Activated CD4-positive, alpha-beta T cell treated with anti-CD3 and anti-CD28 coated beads, Interleukin-2, amount 10 ng/mL, durations not matched to agents 24 days and 14 days (primary cell): ENCODE measurements around the gene DHRS9. TPM values are rescaled to one million over a fixed set of nuclear protein-coding genes. Genes with fewer than 3 reads are reported as not detected.
A peak's percentile ranks its signal among the peaks of the same experiment; 100 is the strongest.

ENCODE experiments used
- DNase-seq: peaks from one replicate; pipeline ENCODE4 v3.0.0; 2022
- H3K27ac Mint-ChIP-seq: one replicate; pipeline ENCODE4 v1.8.0; 2022; ENCODE audit warnings: mild to moderate bottlenecking, mixed read lengths
- H3K27me3 Mint-ChIP-seq: one replicate; pipeline ENCODE4 v1.8.0; 2022; ENCODE audit warnings: mixed read lengths
- H3K36me3 Mint-ChIP-seq: one replicate; pipeline ENCODE4 v1.8.0; 2022; ENCODE audit warnings: low read depth, mild to moderate bottlenecking, mixed read lengths
- H3K4me1 Mint-ChIP-seq: one replicate; pipeline ENCODE4 v1.8.0; 2021; ENCODE audit warnings: mixed read lengths
- H3K4me3 Mint-ChIP-seq: one replicate; pipeline ENCODE4 v1.8.0; 2022; ENCODE audit warnings: mild to moderate bottlenecking, moderate library complexity, mixed read lengths
- H3K9me3 Mint-ChIP-seq: one replicate; pipeline ENCODE4 v1.8.0; 2021; ENCODE audit warnings: mixed read lengths
- intact Hi-C: fragments of 100-400 bp; cut with micrococcal nuclease; formaldehyde crosslinking; loops from one replicate; pipeline ENCODE4 v1.15.1; 2023
- total RNA-seq: library from RNA; stranded (reverse); gene quantifications from 2 replicates; pipeline ENCODE4 v1.2.3, GENCODE V29; 2022

DHRS9 gene
- total RNA-seq, 1 donor from 2014 or later, result 4.5 TPM

GRCh38 chr2:169139993-169140767 is 70.8 kb downstream of the DHRS9 start:
- Mint-ChIP-seq H3K9me3 (no peaks in the 10 kb centered on the region), H3K27ac (no peak overlapping the region), H3K27me3 (peaks cover 2% of the 10 kb centered on the region), H3K4me1 (no peaks in the 10 kb centered on the region), H3K36me3 (no peaks in the 10 kb centered on the region), H3K4me3 (no peak overlapping the region)
- no peak for DNase-seq
- intact Hi-C loops, result no loop called here

GRCh38 chr2:169141713-169142352 is 72.5 kb downstream of the DHRS9 start:
- Mint-ChIP-seq H3K27me3 (peaks cover 2% of the 10 kb centered on the region), H3K27ac (no peak overlapping the region), H3K4me3 (no peak overlapping the region), H3K36me3 (no peaks in the 10 kb centered on the region), H3K9me3 (no peaks in the 10 kb centered on the region), H3K4me1 (no peaks in the 10 kb centered on the region)
- intact Hi-C loops, result loop anchor here (1.0 kb wide), 2 partner anchors 32 to 181 kb away; no protein-coding TSS in a partner anchor
- DNase-seq, result peak; percentile 88

- Mint-ChIP-seq H3K27ac (no peak overlapping the region), H3K36me3 (no peaks in the 10 kb centered on the region), H3K9me3 (no peaks in the 10 kb centered on the region), H3K27me3 (peaks cover 4% of the 10 kb centered on the region), H3K4me1 (no peaks in the 10 kb centered on the region), H3K4me3 (no peak overlapping the region)
- no peak for DNase-seq
- intact Hi-C loops, result no loop called here
Observed at GRCh38 chr2:169143998-169144397, 74.6 kb downstream of the DHRS9 start.

Other genes with a start within 250 kb of the DHRS9 start
- 22.5 and 22.8 TPM in 2 replicates for gene SPC25, start 179.1 kb upstream of the DHRS9 start, total RNA-seq
- not detected in 2 replicates for gene G6PC2, start 168.3 kb upstream of the DHRS9 start, total RNA-seq
- not detected in 2 replicates for gene ABCB11, start 38.2 kb upstream of the DHRS9 start, total RNA-seq